CD4-positive, alpha-beta T cell treated with Interleukin-17A for 1 hour (primary cell): Measurements from ENCODE around the gene IFRD2.
"Not testable (repeated sequence)": the region's sequence is repeated elsewhere in the genome, so short reads cannot be mapped to it uniquely, and the experiment has no call there.

Experiments
- DNase-seq: peaks from one replicate; pipeline ENCODE4 v3.0.0-alpha.2; 2020

Gene IFRD2

GRCh38 chr3:50324351-50325112 is 32.3 kb upstream of the IFRD2 start:
- DNase-seq: peak; percentile 72

DNA sequence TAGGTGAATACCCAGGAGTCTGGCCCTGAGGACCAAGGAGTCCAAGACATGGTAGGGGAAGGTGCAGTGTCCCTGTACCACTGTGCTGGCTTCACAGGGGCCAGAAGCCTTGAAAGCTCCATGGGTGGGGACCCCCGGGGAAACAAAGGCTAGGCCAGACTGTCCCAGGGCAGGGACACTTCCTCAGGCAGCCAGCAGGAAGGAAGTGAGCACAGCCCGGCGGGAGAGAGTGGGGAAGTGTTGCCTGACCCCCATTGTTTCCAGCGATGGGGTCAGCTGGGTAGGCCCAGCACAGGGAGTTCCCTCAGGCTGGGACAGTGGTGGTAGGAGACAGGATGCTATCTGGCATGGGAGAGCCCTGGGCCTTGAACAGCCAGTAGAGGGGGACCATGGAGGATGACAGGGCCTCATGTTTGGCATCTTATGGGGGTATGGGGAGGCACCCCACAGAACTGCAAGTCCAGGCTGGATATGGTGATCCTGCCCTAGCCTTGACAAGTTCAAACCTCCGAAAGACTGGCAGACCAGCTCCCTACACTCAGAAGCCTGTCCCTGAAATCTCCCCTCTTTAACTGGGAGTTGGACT is 31.5 kb upstream of the IFRD2 start:
- no peak for DNase-seq

DNA sequence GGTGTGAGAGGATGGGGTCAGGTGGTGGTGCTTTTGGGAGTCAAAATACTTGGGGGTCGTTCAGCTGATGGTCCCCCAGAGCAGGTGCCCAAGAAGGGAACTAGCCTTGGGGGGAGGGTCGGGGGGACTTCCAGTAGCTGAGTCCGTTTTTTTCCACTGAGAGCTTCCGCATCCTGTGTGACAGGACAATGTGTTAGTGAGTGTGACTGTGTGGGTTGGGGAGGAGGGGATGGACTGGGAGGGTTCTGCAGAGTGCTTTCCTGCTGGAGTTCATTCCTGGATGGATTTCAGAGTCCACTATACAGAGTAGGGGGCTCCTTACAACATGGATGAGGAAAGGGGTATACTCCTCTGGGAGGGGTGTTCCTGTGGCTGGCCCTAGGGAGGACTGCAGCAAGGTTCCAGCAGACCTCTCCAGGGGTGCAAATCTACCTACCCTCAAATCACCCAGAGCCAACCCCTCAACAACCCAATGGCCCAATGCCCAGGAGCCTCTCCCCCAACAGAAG is 30.9 kb upstream of the IFRD2 start:
- no peak for DNase-seq

- no peak for DNase-seq
Measured at GRCh38 chr3:50322386-50323091, 30.3 kb upstream of the IFRD2 start, which contains the start of gene HYAL2. HYAL2 (minus strand) TSS chr3:50322745; CDS start chr3:50320489, 2,256 bp downstream.

GRCh38 chr3:50322115-50322385 is 29.8 kb upstream of the IFRD2 start:
- no peak for DNase-seq

DNA sequence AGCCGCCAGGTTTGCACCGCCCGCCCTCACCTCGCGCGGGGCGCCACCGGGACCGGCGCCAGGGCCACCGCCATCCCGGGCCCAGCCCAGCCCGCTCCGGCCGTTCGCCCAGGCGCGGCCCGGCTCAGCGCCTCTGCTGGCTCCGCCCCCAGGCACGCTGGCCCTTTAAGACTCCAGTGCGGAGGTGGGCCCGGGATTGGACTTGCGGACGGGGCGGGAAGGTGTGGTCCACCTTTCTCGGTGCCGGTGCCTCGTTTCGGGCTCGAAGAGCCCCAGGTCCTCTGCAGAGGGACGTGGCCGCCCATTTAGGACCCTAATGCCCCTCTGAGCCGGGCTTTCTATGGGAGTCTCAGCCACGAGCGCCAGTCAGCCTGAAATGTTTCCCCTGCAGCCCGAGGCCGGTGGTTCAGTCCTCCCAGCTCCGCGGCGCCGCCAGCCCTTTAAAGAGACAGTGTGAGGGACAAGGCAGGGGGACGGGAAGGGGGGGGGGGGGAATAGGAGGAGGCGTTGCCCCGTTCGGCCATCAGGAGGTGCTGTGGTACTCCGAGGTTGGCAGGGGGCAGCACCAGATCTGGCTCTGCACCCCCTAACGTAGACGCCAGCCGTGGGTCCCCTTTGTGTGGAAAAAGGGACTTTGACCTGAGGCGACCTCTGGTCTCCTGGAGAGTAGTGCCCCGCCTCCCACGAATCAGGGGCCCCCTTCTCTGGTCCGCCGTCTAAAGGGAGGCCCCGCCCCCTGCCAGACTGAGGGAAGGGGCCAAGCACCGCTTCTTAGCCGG is 29.3 kb upstream of the IFRD2 start:
- peak; percentile 87 for DNase-seq

DNA sequence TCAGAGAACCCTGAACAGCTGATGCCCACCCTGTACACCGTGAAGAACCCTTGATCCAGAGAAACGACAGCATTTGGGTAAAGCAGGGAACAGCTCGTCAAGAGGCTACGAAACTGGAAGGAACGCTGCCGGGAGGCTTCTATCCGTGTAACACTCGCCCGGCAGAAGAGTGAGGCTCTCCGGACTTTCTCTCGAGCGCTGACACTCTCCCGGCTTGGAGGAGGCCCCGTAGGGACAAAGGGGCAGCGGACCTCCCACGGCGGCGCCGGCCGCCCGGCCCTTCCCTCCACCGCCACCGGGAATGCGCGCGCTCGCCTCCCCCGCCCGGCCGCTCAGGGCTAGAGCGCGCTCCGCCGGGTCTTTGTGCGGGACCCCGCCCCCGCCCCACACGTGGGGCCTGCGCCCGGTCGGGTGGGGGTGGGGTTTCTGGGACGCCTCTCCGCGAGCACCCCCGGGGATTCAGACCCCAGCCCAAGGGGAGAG is 28.7 kb upstream of the IFRD2 start:
- DNase-seq: no peak

GRCh38 chr3:50319894-50320625 is 27.8 kb upstream of the IFRD2 start:
- DNase-seq: no peak

DNA sequence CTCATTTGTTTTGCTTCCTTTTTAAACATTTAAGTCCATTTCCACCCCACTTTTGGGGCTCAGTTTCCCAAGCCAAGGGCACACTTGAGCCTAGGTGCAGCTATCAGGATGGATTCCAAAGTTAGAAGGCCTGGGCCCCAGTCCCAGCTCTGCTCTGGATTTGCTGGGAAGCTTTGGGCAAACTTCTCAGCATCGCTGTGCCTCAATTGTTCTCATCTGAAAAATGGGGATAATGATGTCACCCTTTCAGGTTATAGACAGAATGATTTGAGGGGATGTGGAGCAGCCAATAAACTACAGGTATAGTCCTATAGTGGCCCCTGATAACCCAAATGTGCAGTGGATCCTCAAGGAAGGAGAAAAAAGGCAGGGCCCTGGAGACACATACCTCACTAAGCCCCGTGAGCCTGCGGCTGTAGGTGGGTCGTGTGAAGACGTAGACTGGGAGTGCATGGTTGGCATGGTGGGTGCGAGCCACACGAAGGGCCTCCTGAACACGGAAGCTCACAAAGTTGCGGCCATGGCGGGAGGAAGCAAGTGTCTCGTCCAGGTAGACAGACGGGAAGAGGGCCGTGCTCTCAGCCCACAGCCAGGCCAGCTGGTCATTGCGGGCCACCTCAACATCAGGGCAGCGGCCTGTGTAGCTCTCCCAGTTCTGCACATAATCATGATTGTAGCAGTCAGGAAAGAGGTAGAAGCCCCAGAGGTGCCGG is 27.1 kb upstream of the IFRD2 start:
- DNase-seq: no peak

- no peak for DNase-seq
Measured at GRCh38 chr3:50318615-50319014, 26.4 kb upstream of the IFRD2 start.

GRCh38 chr3:50318163-50318562 is 25.9 kb upstream of the IFRD2 start:
- no peak for DNase-seq

GRCh38 chr3:50317300-50317699 is 25.1 kb upstream of the IFRD2 start:
- no peak for DNase-seq

GRCh38 chr3:50316657-50317242 is 24.5 kb upstream of the IFRD2 start:
- DNase-seq: peak; percentile 81

DNA sequence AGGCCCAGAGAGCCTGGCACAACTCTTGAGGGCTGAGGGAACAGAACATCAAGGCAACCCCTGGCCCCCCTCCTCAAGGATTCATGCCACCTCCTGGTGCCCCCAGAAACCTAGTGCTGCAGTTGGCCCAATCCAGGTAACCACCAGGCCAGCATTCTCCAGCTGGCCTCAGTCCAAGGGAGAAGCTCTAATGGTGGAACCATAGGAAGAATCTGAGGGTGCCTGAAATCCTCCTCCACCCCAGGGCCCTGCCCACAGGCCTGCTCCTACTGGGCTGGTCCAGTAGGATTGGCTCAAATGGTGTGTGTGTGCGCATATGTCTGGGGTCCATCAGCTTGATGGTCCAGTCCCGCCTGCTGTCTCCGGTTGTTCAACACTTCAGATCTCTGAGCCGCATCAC is 22.6 kb upstream of the IFRD2 start:
- DNase-seq: no peak

DNA sequence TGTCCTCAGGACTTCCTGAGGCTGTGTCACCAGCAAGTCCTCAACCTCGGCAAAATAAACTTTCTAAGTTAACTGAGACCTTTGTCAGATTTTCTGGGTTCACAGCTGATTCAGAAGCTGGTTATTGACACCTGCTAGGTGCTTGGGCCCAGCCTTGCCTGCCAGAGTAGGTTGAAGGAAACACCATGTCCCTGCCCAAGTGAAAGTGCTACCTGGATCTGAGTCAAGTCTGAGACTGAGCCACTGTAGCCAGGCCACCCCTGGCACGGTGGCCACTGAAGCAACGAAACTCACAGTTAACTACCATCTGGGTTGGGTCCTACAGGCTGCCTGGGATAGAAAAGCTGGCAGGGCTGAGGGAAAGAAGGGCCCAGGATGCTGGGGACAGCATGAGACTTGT is 22.1 kb upstream of the IFRD2 start:
- DNase-seq: no peak

DNA sequence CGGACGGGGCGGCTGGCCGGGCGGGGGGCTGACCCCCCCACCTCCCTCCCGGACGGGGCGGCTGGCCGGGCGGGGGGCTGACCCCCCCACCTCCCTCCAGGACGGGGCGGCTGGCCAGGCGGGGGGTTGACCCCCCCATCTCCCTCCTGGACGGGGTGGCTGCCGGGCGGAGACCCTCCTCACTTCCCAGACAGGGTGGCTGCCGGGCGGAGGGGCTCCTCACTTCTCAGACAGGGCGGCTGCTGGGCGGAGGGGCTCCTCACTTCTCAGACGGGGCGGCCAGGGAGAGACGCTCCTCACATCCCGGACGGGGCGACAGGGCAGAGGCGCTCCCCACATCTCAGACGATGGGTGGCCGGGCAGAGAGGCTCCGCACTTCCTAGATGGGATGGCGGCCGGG is 19.8 kb upstream of the IFRD2 start:
- not testable (repeated sequence) for DNase-seq

GRCh38 chr3:50304601-50305000 is 12.4 kb upstream of the IFRD2 start:
- DNase-seq: no peak

DNA sequence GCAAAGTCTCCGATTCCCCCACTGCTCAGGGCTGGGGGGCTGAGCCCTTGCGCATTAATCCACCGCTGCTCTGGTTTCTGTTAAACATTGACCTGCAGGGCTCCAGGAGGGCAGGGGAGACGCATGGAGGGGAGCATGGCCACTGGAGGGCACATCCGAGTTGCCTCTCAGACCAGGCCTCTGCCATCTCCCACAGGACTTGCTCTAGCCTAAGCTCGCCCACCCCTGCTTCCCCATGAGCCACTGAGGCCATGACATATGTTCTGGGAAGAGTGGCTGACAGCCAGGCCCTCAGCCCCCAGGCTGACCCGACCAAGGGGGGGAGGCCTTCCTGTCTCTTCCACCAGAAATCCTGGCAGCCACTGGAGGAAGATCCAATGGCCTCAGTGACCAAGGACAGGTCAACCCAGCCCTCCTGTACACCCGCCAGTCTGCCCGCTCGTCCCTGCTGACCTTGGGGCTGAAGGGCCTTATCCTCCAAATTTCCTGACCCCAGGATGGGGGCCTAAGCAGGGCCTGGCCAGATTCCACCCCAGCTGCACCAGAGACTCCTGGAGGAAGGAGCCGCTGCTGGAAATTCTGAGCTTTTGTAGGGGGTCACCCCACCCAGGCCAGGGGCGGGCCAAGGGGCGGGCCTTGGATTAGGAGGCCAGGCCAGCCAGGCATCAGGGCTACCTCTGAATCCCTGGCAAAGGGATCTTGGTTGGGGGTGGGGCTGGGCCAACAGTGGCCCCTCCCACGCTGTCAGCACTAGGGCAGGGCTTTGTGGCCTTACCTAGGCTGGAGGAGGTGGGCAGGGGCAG is 11.0 kb upstream of the IFRD2 start, which contains the start of gene HYAL1:
HYAL1 (minus strand) TSS at position 562 of the 803 bp plus-strand sequence. CDS start 618 bp downstream, outside the sequence.
- DNase-seq: no peak

DNA sequence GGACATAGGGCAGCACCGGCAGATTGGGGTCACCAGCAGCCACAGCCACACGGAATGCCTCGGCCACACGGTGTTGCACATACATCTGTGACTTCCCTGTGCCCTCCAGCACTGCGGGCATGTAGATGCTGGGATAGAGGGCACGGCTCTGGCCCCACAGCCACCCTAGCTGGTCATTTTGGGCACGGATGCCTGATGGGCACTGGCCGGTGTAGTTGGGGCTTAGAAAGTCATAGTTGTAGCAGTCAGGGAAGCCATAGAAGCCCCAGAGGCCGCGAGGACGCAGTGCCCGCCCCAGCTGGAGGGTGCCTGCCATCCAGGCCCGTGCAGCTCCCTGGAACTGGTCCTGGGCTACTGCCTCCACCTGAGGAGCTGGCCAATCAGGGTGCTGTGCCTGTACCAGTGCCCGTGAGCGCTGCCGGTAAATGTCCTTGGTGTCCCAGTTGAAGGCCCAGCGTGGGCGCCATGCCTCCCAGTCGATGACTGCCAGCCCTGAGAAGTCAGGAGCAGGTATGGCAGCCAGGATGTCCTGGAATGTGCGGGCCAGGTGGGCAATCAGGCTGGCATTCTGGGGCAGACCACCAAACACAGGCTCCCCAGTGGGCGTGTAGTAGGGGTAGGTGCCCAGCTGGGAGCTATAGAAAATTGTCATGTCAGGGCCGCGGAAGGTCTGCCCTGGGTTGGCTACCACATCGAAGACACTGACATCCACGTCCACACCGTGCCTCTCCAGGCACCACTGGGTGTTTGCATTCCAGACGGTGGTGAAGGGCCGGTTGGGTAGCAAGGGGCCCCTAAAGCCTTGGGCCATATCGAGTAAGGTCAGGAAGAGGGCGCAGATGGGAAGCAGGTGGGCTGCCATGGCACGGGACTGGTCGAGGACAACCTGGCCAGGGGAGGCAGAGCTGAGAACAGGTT is 10.1 kb upstream of the IFRD2 start:
- no peak for DNase-seq
